Measurements from ENCODE around the gene KIFAP3.
"Not testable (repeated sequence)": the region's sequence is repeated elsewhere in the genome, so short reads cannot be mapped to it uniquely, and the experiment has no call there.

The KIFAP3 gene

GRCh38 chr1:169918927-169919326 lies 155.6 kb downstream of the KIFAP3 start:
- DNase-seq: no peak
- Histone ChIP-seq H3K27ac (no peak overlapping the region), H3K36me3 (no peaks in the 10 kb centered on the region), H3K9me3 (ENCODE audit: severe bottlenecking) (no peaks in the 10 kb centered on the region), H3K4me3 (ENCODE audit: low read depth, low read length) (no peak overlapping the region), H3K27me3 (ENCODE audit: insufficient read depth, low read depth, severe bottlenecking) (no peaks in the 10 kb centered on the region)
- TF ChIP-seq CTCF (IDR thresholded peaks at IDR 0.05; ENCODE audit: low read depth, low read length): no peak

GRCh38 chr1:169918220-169918619 lies 156.3 kb downstream of the KIFAP3 start:
- not testable (repeated sequence) for H3K9me3 ChIP-seq (ENCODE audit: severe bottlenecking); H3K4me3 ChIP-seq (ENCODE audit: low read depth, low read length); H3K36me3 ChIP-seq; H3K27ac ChIP-seq; DNase-seq; H3K27me3 ChIP-seq (ENCODE audit: insufficient read depth, low read depth, severe bottlenecking)

GRCh38 chr1:169915150-169915549 lies 159.3 kb downstream of the KIFAP3 start:
- H3K4me3 ChIP-seq (ENCODE audit: low read depth, low read length): no peak overlapping the region
- no peaks in the 10 kb centered on the region for H3K27me3 ChIP-seq (ENCODE audit: insufficient read depth, low read depth, severe bottlenecking)
- H3K27ac ChIP-seq: no peak overlapping the region
- no peaks in the 10 kb centered on the region for H3K9me3 ChIP-seq (ENCODE audit: severe bottlenecking)
- DNase-seq: no peak
- H3K36me3 ChIP-seq: no peaks in the 10 kb centered on the region
- no peak for TF ChIP-seq CTCF (IDR thresholded peaks at IDR 0.05; ENCODE audit: low read depth, low read length)

GRCh38 chr1:169914531-169914930 lies 160.0 kb downstream of the KIFAP3 start:
- no peak for DNase-seq
- H3K4me3 ChIP-seq (ENCODE audit: low read depth, low read length): no peak overlapping the region
- no peaks in the 10 kb centered on the region for H3K27me3 ChIP-seq (ENCODE audit: insufficient read depth, low read depth, severe bottlenecking)
- H3K9me3 ChIP-seq (ENCODE audit: severe bottlenecking): no peaks in the 10 kb centered on the region
- no peak overlapping the region for H3K27ac ChIP-seq
- no peak for TF ChIP-seq CTCF (IDR thresholded peaks at IDR 0.05; ENCODE audit: low read depth, low read length)
- no peaks in the 10 kb centered on the region for H3K36me3 ChIP-seq

- no peaks in the 10 kb centered on the region for H3K36me3 ChIP-seq
- no peaks in the 10 kb centered on the region for H3K9me3 ChIP-seq (ENCODE audit: severe bottlenecking)
- DNase-seq: no peak
- no peak for TF ChIP-seq CTCF (IDR thresholded peaks at IDR 0.05; ENCODE audit: low read depth, low read length)
- H3K27ac ChIP-seq: no peak overlapping the region
- H3K27me3 ChIP-seq (ENCODE audit: insufficient read depth, low read depth, severe bottlenecking): no peaks in the 10 kb centered on the region
- H3K4me3 ChIP-seq (ENCODE audit: low read depth, low read length): no peak overlapping the region
These were observed 165.0 kb downstream of the KIFAP3 start for GRCh38 chr1:169909499-169909898.

- Histone ChIP-seq H3K27me3 (ENCODE audit: insufficient read depth, low read depth, severe bottlenecking) (no peaks in the 10 kb centered on the region), H3K27ac (no peak overlapping the region), H3K9me3 (ENCODE audit: severe bottlenecking) (no peaks in the 10 kb centered on the region), H3K4me3 (ENCODE audit: low read depth, low read length) (no peak overlapping the region), H3K36me3 (no peaks in the 10 kb centered on the region)
- no peak for TF ChIP-seq CTCF (IDR thresholded peaks at IDR 0.05; ENCODE audit: low read depth, low read length)
- no peak for DNase-seq
These were observed 167.6 kb downstream of the KIFAP3 start for GRCh38 chr1:169906938-169907337.
